Measurements from ENCODE around the gene SPP1.

DNA sequence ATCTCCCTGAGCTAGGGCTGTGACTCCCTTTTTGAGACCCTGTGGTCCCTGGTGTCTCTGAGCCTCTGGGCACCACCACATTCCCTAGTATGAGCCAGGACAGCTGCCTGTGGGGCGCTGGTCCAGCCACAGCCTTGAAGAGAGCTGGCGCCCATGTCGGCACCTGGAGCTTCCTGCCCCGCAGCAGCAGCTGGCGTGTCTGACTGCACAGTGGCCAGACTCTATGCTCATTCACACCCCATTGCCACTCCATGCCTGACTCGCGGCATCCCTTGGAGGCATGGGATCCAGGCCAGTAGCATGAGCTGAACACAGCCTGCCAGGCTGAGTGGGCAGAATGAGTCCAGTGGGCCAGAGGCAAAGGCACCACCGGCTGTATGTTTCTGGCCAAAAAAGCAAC is 8.3 kb upstream of the SPP1 start:
- TF ChIP-seq EP300 (IDR thresholded peaks at IDR 0.05; ENCODE audit: low read length) (no peak), HNRNPK (IDR thresholded peaks at IDR 0.05; ENCODE audit: low read depth, low read length, poor library complexity, severe bottlenecking) (no peak), CBFA2T3 (IDR thresholded peaks at IDR 0.05) (no peak), POLR3A (IDR thresholded peaks at IDR 0.05; ENCODE audit: borderline replicate concordance, extremely low read depth, insufficient read depth, insufficient read length) (no peak), SMAD1 (IDR thresholded peaks at IDR 0.05; ENCODE audit: low read depth, low read length, partially characterized antibody) (no peak), CREB1 (IDR thresholded peaks at IDR 0.05) (no peak), CREB1 (CRISPR knock-in tag; IDR thresholded peaks at IDR 0.05) (no peak), POLR2AphosphoS5 (IDR thresholded peaks at IDR 0.05; ENCODE audit: control insufficient read depth, insufficient read depth, low read depth, low read length) (no peak)

All from K562 (cell line).